ENCODE results near the gene TENT4A. TPM values are rescaled to one million over a fixed set of nuclear protein-coding genes. Genes with fewer than 3 reads are reported as not detected.

The TENT4A gene
- total and polyA plus RNA-seq, 2 donors, result 13.0 to 26.8 TPM

GRCh38 chr5:6705088-6705487, 8.1 kb upstream of the TENT4A start:
- DNase-seq (ENCODE audit: extremely low spot score), result no peak
- no peaks in the 10 kb centered on the region for H3K4me1 ChIP-seq (ENCODE audit: insufficient read depth)

GRCh38 chr5:6705959-6706358, 7.3 kb upstream of the TENT4A start:
- H3K4me1 ChIP-seq (ENCODE audit: insufficient read depth), result no peaks in the 10 kb centered on the region
- 62% methylated on average over 5 of the region's 5 CpGs for WGBS
- no peaks in the 10 kb centered on the region for H3K36me3 ChIP-seq (ENCODE audit: insufficient read depth)
- no peak overlapping the region for H3K27ac ChIP-seq (ENCODE audit: low read depth)
- DNase-seq (ENCODE audit: extremely low spot score), result no peak
- H3K4me3 ChIP-seq (ENCODE audit: low read depth, low read length), result no peak overlapping the region

More at GRCh38 chr5:6705088-6705487, 8.1 kb upstream of the TENT4A start:
- H3K36me3 ChIP-seq (ENCODE audit: insufficient read depth), result no peaks in the 10 kb centered on the region
- WGBS, result 76% methylated on average over 6 of the region's 6 CpGs
- H3K27ac ChIP-seq (ENCODE audit: low read depth), result no peak overlapping the region
- H3K4me3 ChIP-seq (ENCODE audit: low read depth, low read length), result no peak overlapping the region

- no peak for DNase-seq (ENCODE audit: extremely low spot score)
- H3K4me1 ChIP-seq (ENCODE audit: insufficient read depth), result no peaks in the 10 kb centered on the region
- WGBS, result 76% methylated on average over 6 of the region's 6 CpGs
- no peak overlapping the region for H3K4me3 ChIP-seq (ENCODE audit: low read depth, low read length)
- H3K36me3 ChIP-seq (ENCODE audit: insufficient read depth), result no peaks in the 10 kb centered on the region
- no peak overlapping the region for H3K27ac ChIP-seq (ENCODE audit: low read depth)
These were observed 5.4 kb upstream of the TENT4A start for GRCh38 chr5:6707852-6708251.

- no peak for DNase-seq (ENCODE audit: extremely low spot score)
- Histone ChIP-seq H3K4me1 (ENCODE audit: insufficient read depth) (no peaks in the 10 kb centered on the region), H3K36me3 (ENCODE audit: insufficient read depth) (no peaks in the 10 kb centered on the region), H3K27ac (ENCODE audit: low read depth) (no peak overlapping the region), H3K4me3 (ENCODE audit: low read depth, low read length) (no peak overlapping the region)
- 66% methylated on average over 1 of the region's 1 CpG for WGBS
These were observed 4.4 kb upstream of the TENT4A start for GRCh38 chr5:6708814-6709213.

- Histone ChIP-seq H3K36me3 (ENCODE audit: insufficient read depth) (no peaks in the 10 kb centered on the region), H3K4me3 (ENCODE audit: low read depth, low read length) (no peak overlapping the region), H3K27ac (ENCODE audit: low read depth) (no peak overlapping the region), H3K4me1 (ENCODE audit: insufficient read depth) (no peaks in the 10 kb centered on the region)
- 87% methylated on average over 5 of the region's 5 CpGs for WGBS
- no peak for DNase-seq (ENCODE audit: extremely low spot score)
These were observed 3.2 kb upstream of the TENT4A start for GRCh38 chr5:6710070-6710469.

- 86% methylated on average over 13 of the region's 13 CpGs for WGBS
- H3K36me3 ChIP-seq (ENCODE audit: insufficient read depth), result no peaks in the 10 kb centered on the region
- H3K4me1 ChIP-seq (ENCODE audit: insufficient read depth), result no peaks in the 10 kb centered on the region
- H3K4me3 ChIP-seq (ENCODE audit: low read depth, low read length), result no peak overlapping the region
- DNase-seq (ENCODE audit: extremely low spot score), result no peak
- no peak overlapping the region for H3K27ac ChIP-seq (ENCODE audit: low read depth)
These were observed 2.5 kb upstream of the TENT4A start for GRCh38 chr5:6710551-6711318.

- no peak for DNase-seq (ENCODE audit: extremely low spot score)
- 37% methylated on average over 15 of the region's 15 CpGs for WGBS
- Histone ChIP-seq H3K27ac (ENCODE audit: low read depth) (peak overlapping the region; percentile 91), H3K4me3 (ENCODE audit: low read depth, low read length) (peak overlapping the region; percentile 94), H3K4me1 (ENCODE audit: insufficient read depth) (peaks cover 1% of the 10 kb centered on the region), H3K36me3 (ENCODE audit: insufficient read depth) (no peaks in the 10 kb centered on the region)
These were observed 1.7 kb upstream of the TENT4A start for GRCh38 chr5:6711409-6712141.

GRCh38 chr5:6712142-6712576, 1.1 kb upstream of the TENT4A start:
- peak overlapping the region; percentile 91 for H3K27ac ChIP-seq (ENCODE audit: low read depth)
- WGBS, result under 1% methylated on average over 36 of the region's 36 CpGs

GRCh38 chr5:6712577-6713273, 507 bp upstream of the TENT4A start:
- Histone ChIP-seq H3K4me1 (ENCODE audit: insufficient read depth) (peaks cover 2% of the 10 kb centered on the region), H3K4me3 (ENCODE audit: low read depth, low read length) (peak overlapping the region; percentile 94), H3K27ac (ENCODE audit: low read depth) (peak overlapping the region; percentile 91), H3K36me3 (ENCODE audit: insufficient read depth) (no peaks in the 10 kb centered on the region)
- under 1% methylated on average over 85 of the region's 85 CpGs for WGBS
- peak; percentile 90 for DNase-seq (ENCODE audit: extremely low spot score)

More at GRCh38 chr5:6712142-6712576, 1.1 kb upstream of the TENT4A start:
- Histone ChIP-seq H3K36me3 (ENCODE audit: insufficient read depth) (no peaks in the 10 kb centered on the region), H3K4me1 (ENCODE audit: insufficient read depth) (peaks cover 2% of the 10 kb centered on the region), H3K4me3 (ENCODE audit: low read depth, low read length) (peak overlapping the region; percentile 94)
- DNase-seq (ENCODE audit: extremely low spot score), result no peak

GRCh38 chr5:6714226-6715041, 1.2 kb downstream of the TENT4A start:
- no peak for DNase-seq (ENCODE audit: extremely low spot score)
- Histone ChIP-seq H3K4me1 (ENCODE audit: insufficient read depth) (peaks cover 2% of the 10 kb centered on the region), H3K36me3 (ENCODE audit: insufficient read depth) (no peaks in the 10 kb centered on the region), H3K4me3 (ENCODE audit: low read depth, low read length) (peak overlapping the region; percentile 94), H3K27ac (ENCODE audit: low read depth) (peak overlapping the region; percentile 88)
- WGBS, result under 1% methylated on average over 99 of the region's 99 CpGs

GRCh38 chr5:6715271-6715670, 2.0 kb downstream of the TENT4A start:
- Histone ChIP-seq H3K4me3 (ENCODE audit: low read depth, low read length) (peak overlapping the region; percentile 94), H3K27ac (ENCODE audit: low read depth) (no peak overlapping the region), H3K36me3 (ENCODE audit: insufficient read depth) (no peaks in the 10 kb centered on the region), H3K4me1 (ENCODE audit: insufficient read depth) (peaks cover 3% of the 10 kb centered on the region)
- WGBS, result 44% methylated on average over 6 of the region's 6 CpGs
- no peak for DNase-seq (ENCODE audit: extremely low spot score)

- peak overlapping the region; percentile 32 for H3K4me3 ChIP-seq (ENCODE audit: low read depth, low read length)
- H3K4me1 ChIP-seq (ENCODE audit: insufficient read depth), result peaks cover 3% of the 10 kb centered on the region
- no peak for DNase-seq (ENCODE audit: extremely low spot score)
- no peaks in the 10 kb centered on the region for H3K36me3 ChIP-seq (ENCODE audit: insufficient read depth)
- no peak overlapping the region for H3K27ac ChIP-seq (ENCODE audit: low read depth)
- WGBS, result 51% methylated on average over 17 of the region's 17 CpGs
These were observed 2.8 kb downstream of the TENT4A start for GRCh38 chr5:6715758-6716628.
